Neural cell (in vitro differentiated cells): ENCODE measurements around the gene ACTN1. TPM values are rescaled to one million over a fixed set of nuclear protein-coding genes. Genes with fewer than 3 reads are reported as not detected.

ENCODE experiments used
- H2AFZ ChIP-seq: fragments of 200-600, 300-800 bp; sonication (generic), shearing (Covaris generic); 2 replicates; pipeline ENCODE4 v1.6.0; 2014; ENCODE audit warnings: low read depth, mild to moderate bottlenecking, antibody characterized with exemption, low read length, moderate library complexity
- H3F3A ChIP-seq: fragments of 200-600 bp; shearing (Covaris generic); 2 replicates; pipeline ENCODE4 v1.6.1; 2016; ENCODE audit warnings: mild to moderate bottlenecking, moderate library complexity, mixed read lengths, antibody characterized with exemption, low read length; ENCODE audit not compliant: insufficient read depth, poor library complexity, severe bottlenecking
- H3K27ac ChIP-seq: fragments of 200-600, 300-800 bp; sonication (generic), shearing (Covaris generic); 2 replicates; pipeline ENCODE4 v1.5.1; 2014; ENCODE audit warnings: mild to moderate bottlenecking, low read length, moderate library complexity
- H3K27me3 ChIP-seq: fragments of 300-800, 200-600 bp; sonication (generic), shearing (Covaris generic); 2 replicates; pipeline ENCODE4 v1.6.0; 2014; ENCODE audit warnings: mild to moderate bottlenecking, low read depth, low read length, moderate library complexity; ENCODE audit not compliant: insufficient read depth
- H3K36me3 ChIP-seq: fragments of 300-800, 200-600 bp; sonication (generic), shearing (Covaris generic); 2 replicates; pipeline ENCODE4 v1.5.1; 2014; ENCODE audit warnings: mild to moderate bottlenecking, antibody characterized with exemption, low read length, moderate library complexity; ENCODE audit not compliant: insufficient read depth
- H3K4me2 ChIP-seq: fragments of 300-800, 200-600 bp; sonication (generic), shearing (Covaris generic); 2 replicates; pipeline ENCODE4 v1.6.0; 2014; ENCODE audit warnings: mild to moderate bottlenecking, low read length
- H3K4me3 ChIP-seq: fragments of 300-800, 200-600 bp; sonication (generic), shearing (Covaris generic); 2 replicates; pipeline ENCODE4 v1.5.1; 2014; ENCODE audit warnings: mild to moderate bottlenecking, low read length, moderate library complexity
- H3K79me2 ChIP-seq: fragments of 200-600 bp; shearing (Covaris generic); replicated peaks from 2 replicates; pipeline ENCODE4 v1.6.0; 2014; ENCODE audit warnings: mild to moderate bottlenecking, low read length, moderate library complexity; ENCODE audit not compliant: insufficient read depth
- H3K9ac ChIP-seq: fragments of 300-800, 200-600 bp; sonication (generic), shearing (Covaris generic); 2 replicates; pipeline ENCODE4 v1.6.1; 2016; ENCODE audit warnings: mild to moderate bottlenecking, low read length, mixed read lengths
- H3K9me2 ChIP-seq: fragments of 200-600 bp; shearing (Covaris generic); 2 replicates; pipeline ENCODE4 v1.6.1; 2016; ENCODE audit warnings: mild to moderate bottlenecking, low read length, mixed read lengths; ENCODE audit not compliant: insufficient read depth
- H3K9me3 ChIP-seq: fragments of 200-600, 300-800 bp; sonication (generic), shearing (Covaris generic); 2 replicates; pipeline ENCODE4 v1.6.1; 2016; ENCODE audit warnings: mild to moderate bottlenecking, mixed run types, low read length, moderate library complexity, mixed read lengths
- H4K20me1 ChIP-seq: fragments of 200-600 bp; shearing (Covaris generic); 2 replicates; pipeline ENCODE4 v1.6.1; 2016; ENCODE audit warnings: mild to moderate bottlenecking, mixed run types; ENCODE audit not compliant: insufficient read depth
- CTCF ChIP-seq: fragments of 450-650 bp; IDR thresholded peaks from 2 replicates; pipeline ENCODE4 v1.5.1; 2014; ENCODE audit warnings: antibody characterized with exemption, mild to moderate bottlenecking, moderate library complexity; ENCODE audit not compliant: poor library complexity, severe bottlenecking
- EP300 ChIP-seq: fragments of 450-650 bp; conservative IDR thresholded peaks from 2 replicates; pipeline ENCODE4 v1.6.1; 2014; ENCODE audit warnings: antibody characterized with exemption, mild to moderate bottlenecking, moderate library complexity; ENCODE audit not compliant: poor library complexity, severe bottlenecking
- EZH2 ChIP-seq: fragments of 200-600, 300-800 bp; shearing (Covaris generic), sonication (generic); IDR thresholded peaks from 2 replicates; pipeline ENCODE4 v1.6.1; 2014; ENCODE audit warnings: antibody characterized with exemption, low read length, borderline replicate concordance, mild to moderate bottlenecking; ENCODE audit not compliant: insufficient read depth, poor library complexity, severe bottlenecking
- MXI1 ChIP-seq: fragments of 450-650 bp; conservative IDR thresholded peaks from 2 replicates; pipeline ENCODE4 v1.6.1; 2014; ENCODE audit warnings: antibody characterized with exemption, mild to moderate bottlenecking; ENCODE audit not compliant: poor library complexity, severe bottlenecking
- POLR2AphosphoS5 ChIP-seq: IDR thresholded peaks from 2 replicates; pipeline ENCODE4 v1.6.1; 2012
- RAD21 ChIP-seq: fragments of 450-650 bp; conservative IDR thresholded peaks from 2 replicates; pipeline ENCODE4 v1.6.1; 2014; ENCODE audit warnings: antibody characterized with exemption, mild to moderate bottlenecking, moderate library complexity
- REST ChIP-seq: IDR thresholded peaks from 2 replicates; pipeline ENCODE4 v1.6.1; 2012; ENCODE audit warnings: borderline replicate concordance
- SMC3 ChIP-seq: fragments of 450-650 bp; conservative IDR thresholded peaks from 2 replicates; pipeline ENCODE4 v1.6.1; 2014; ENCODE audit warnings: antibody characterized with exemption, mild to moderate bottlenecking, moderate library complexity; ENCODE audit not compliant: poor library complexity
- TAF1 ChIP-seq: IDR thresholded peaks from 2 replicates; pipeline ENCODE4 v1.6.1; 2012; ENCODE audit warnings: low read depth
- polyA plus RNA-seq: library from polyadenylated mRNA; depleted of rRNA; stranded (reverse); fragments of >200 nt; gene quantifications from 2 replicates; pipeline ENCODE4 v1.2.3, GENCODE V29; 2014

ACTN1 gene
- polyA plus RNA-seq, 1 donor from 2014 or later = 10.8 TPM

- Histone ChIP-seq H3K79me2 (peaks cover 15% of the 10 kb centered on the region), H3K27me3 (no peaks in the 10 kb centered on the region), H3F3A (no peaks in the 10 kb centered on the region), H2AFZ (no peak overlapping the region), H3K9me3 (no peaks in the 10 kb centered on the region), H3K36me3 (no peaks in the 10 kb centered on the region), H3K4me2 (no peak overlapping the region), H3K9me2 (no peaks in the 10 kb centered on the region), H3K4me3 (no peak overlapping the region), H3K27ac (no peak overlapping the region), H3K9ac (no peak overlapping the region), H4K20me1 (no peaks in the 10 kb centered on the region)
- TF ChIP-seq CTCF (no peak), EZH2 (no peak), REST (no peak), MXI1 (no peak), POLR2AphosphoS5 (no peak), SMC3 (no peak), TAF1 (no peak), RAD21 (no peak), EP300 (no peak)
Observed at GRCh38 chr14:68981139-68981538, 2.0 kb upstream of the ACTN1 start.

- peak overlapping the region; percentile 98 for H3K4me3 ChIP-seq
- no peaks in the 10 kb centered on the region for H3F3A ChIP-seq
- peak overlapping the region; percentile 27 for H2AFZ ChIP-seq
- H3K79me2 ChIP-seq = peaks cover 25% of the 10 kb centered on the region
- no peaks in the 10 kb centered on the region for H3K9me2 ChIP-seq
- H3K27me3 ChIP-seq = no peaks in the 10 kb centered on the region
- no peaks in the 10 kb centered on the region for H3K9me3 ChIP-seq
- no peaks in the 10 kb centered on the region for H3K36me3 ChIP-seq
- peak overlapping the region; percentile 87 for H3K9ac ChIP-seq
- H3K27ac ChIP-seq = peak overlapping the region; percentile 8
- H3K4me2 ChIP-seq = no peak overlapping the region
- TF ChIP-seq REST (no peak), RAD21 (no peak), EZH2 (no peak), POLR2AphosphoS5 (no peak), TAF1 (no peak), EP300 (no peak)
- H4K20me1 ChIP-seq = no peaks in the 10 kb centered on the region
Observed at GRCh38 chr14:68979722-68980451, 785 bp upstream of the ACTN1 start.
